GM12865 (cell line): Measurements from ENCODE around the gene ANKRD44.

ENCODE experiments used
- DNase-seq: peaks from one replicate; pipeline ENCODE4 v3.0.0; 2010; ENCODE audit warnings: low read depth
- H3K4me3 ChIP-seq: 2 replicates; pipeline ENCODE4 v1.5.1; 2011; ENCODE audit warnings: mild to moderate bottlenecking, low read depth, low read length, control low read depth
- TF ChIP-seq, protein P1 (sequence below): IDR thresholded peaks from 2 replicates; pipeline ENCODE4 v1.5.1; 2011; ENCODE audit warnings: low read length, control low read depth, low read depth, inconsistent platforms; ENCODE audit not compliant: insufficient read depth; ENCODE audit errors: missing control alignments

ANKRD44 gene

DNA sequence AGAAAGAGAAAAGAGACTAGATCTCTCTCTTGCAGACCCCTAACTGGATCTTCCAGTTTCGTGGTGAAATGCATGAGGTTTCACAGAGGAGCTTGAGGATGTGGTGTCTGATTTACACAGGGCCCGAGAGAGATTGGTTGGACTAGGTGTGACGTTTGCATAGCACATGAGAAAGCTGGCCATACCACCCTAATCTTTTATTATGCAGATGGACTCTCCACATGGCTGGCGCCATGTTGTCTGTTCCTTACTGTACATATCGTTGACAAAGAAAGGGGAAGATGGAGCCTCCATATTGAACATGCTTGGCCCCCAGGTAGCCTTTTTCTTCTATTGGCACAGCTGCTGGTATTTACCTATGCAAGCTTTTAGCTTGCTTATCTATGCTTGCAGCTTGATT lies 356.6 kb downstream of the ANKRD44 start:
- TF ChIP-seq, protein P1, sequence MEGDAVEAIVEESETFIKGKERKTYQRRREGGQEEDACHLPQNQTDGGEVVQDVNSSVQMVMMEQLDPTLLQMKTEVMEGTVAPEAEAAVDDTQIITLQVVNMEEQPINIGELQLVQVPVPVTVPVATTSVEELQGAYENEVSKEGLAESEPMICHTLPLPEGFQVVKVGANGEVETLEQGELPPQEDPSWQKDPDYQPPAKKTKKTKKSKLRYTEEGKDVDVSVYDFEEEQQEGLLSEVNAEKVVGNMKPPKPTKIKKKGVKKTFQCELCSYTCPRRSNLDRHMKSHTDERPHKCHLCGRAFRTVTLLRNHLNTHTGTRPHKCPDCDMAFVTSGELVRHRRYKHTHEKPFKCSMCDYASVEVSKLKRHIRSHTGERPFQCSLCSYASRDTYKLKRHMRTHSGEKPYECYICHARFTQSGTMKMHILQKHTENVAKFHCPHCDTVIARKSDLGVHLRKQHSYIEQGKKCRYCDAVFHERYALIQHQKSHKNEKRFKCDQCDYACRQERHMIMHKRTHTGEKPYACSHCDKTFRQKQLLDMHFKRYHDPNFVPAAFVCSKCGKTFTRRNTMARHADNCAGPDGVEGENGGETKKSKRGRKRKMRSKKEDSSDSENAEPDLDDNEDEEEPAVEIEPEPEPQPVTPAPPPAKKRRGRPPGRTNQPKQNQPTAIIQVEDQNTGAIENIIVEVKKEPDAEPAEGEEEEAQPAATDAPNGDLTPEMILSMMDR = no peak
- no peak for DNase-seq
- no peak overlapping the region for H3K4me3 ChIP-seq

GRCh38 chr2:196952936-196953335 lies 357.6 kb downstream of the ANKRD44 start:
- TF ChIP-seq, protein P1 = no peak
- H3K4me3 ChIP-seq = no peak overlapping the region
- no peak for DNase-seq

DNA sequence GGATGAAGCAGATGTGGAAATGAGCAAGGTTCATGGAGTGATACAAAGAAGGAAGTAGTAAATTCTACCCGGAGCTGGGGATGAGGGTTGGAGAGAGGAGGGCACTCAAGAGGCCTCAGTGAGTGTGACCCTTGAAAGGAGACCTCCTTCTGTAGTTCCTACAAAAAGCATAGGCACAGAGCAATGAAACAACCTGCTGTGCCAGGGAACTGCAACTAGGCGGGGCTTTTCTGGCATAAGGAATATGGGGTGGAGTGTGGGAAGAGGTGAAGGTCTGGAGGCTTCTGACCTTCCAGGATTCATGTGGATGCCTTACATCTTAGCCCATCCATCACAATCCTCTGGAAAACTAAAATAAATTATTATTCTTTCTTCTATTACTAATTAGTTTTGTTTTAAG lies 358.6 kb downstream of the ANKRD44 start:
- H3K4me3 ChIP-seq = no peak overlapping the region
- TF ChIP-seq, protein P1 = no peak
- DNase-seq = no peak

GRCh38 chr2:196949116-196949515 lies 361.5 kb downstream of the ANKRD44 start:
- DNase-seq = no peak
- TF ChIP-seq, protein P1 = no peak
- no peak overlapping the region for H3K4me3 ChIP-seq

- peak; percentile 61 for DNase-seq
- H3K4me3 ChIP-seq = no peak overlapping the region
- TF ChIP-seq, protein P1 = no peak
These were observed 366.0 kb downstream of the ANKRD44 start for GRCh38 chr2:196944570-196944969.

DNA sequence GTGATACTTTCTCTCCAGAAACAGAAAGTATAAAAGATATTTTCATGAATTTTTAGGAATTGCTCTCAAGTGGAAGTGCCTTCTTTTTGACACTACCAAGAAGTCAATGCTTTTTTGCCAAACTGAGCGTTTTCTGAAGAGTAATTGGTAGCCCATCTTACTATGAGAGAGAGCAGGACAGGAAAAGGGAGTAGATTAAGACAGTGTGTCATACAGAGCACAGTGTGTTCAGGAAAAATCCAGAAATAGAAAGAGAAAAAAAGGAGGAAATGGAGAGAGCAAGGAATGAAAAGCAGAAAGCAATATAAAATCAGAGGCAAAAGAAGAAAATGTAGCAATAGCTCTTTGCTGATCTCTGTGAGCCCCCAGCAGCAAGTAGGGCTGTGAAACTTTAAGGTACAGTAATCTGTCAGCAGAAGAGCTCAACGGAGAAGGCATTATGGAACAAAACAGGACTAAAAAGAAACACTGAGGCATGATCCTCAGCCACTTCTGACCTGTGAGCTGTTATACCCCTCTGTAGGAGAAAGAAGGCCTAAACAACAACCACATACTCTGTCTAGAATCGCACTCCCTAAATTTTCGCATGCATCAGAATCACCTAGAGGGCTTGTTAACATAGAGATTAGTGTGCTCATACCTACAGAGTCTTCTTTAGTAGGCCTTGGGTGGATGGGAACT lies 369.0 kb downstream of the ANKRD44 start:
- no peak overlapping the region for H3K4me3 ChIP-seq
- no peak for DNase-seq
- TF ChIP-seq, protein P1 = no peak

GRCh38 chr2:196939371-196939770 lies 371.2 kb downstream of the ANKRD44 start:
- TF ChIP-seq, protein P1 = no peak
- H3K4me3 ChIP-seq = no peak overlapping the region
- no peak for DNase-seq
